HEK293 (cell line): ENCODE data around the gene SYNC.
A peak's percentile ranks its signal among the peaks of the same experiment; 100 is the strongest.

ENCODE experiments used
- KLF16 ChIP-seq: fragments of 450-650 bp; formaldehyde crosslinking; IDR thresholded peaks from 2 replicates; pipeline ENCODE4 v1.5.1; 2017; ENCODE audit warnings: missing biosample characterization, missing genetic modification characterization
- MZF1 ChIP-seq: fragments of 450-650 bp; formaldehyde crosslinking; IDR thresholded peaks from 2 replicates; pipeline ENCODE4 v1.5.1; 2017; ENCODE audit warnings: missing biosample characterization, missing genetic modification characterization, borderline replicate concordance
- SP2 ChIP-seq: fragments of 450-650 bp; formaldehyde crosslinking; IDR thresholded peaks from 2 replicates; pipeline ENCODE4 v1.5.1; 2016; ENCODE audit warnings: missing biosample characterization, missing genetic modification characterization
- YY2 ChIP-seq: fragments of 450-650 bp; formaldehyde crosslinking; IDR thresholded peaks from 2 replicates; pipeline ENCODE4 v1.5.1; 2016; ENCODE audit warnings: missing biosample characterization, missing genetic modification characterization
- ZNF18 ChIP-seq: fragments of 450-650 bp; formaldehyde crosslinking; IDR thresholded peaks from 2 replicates; pipeline ENCODE4 v1.5.1; 2016; ENCODE audit warnings: missing biosample characterization, missing genetic modification characterization
- ZNF19 ChIP-seq: fragments of 450-650 bp; formaldehyde crosslinking; IDR thresholded peaks from 2 replicates; pipeline ENCODE4; 2016; ENCODE audit warnings: missing biosample characterization, missing genetic modification characterization, low read depth
- ZNF202 ChIP-seq: fragments of 450-650 bp; formaldehyde crosslinking; IDR thresholded peaks from 2 replicates; pipeline ENCODE4 v1.5.1; 2016; ENCODE audit warnings: missing biosample characterization, missing genetic modification characterization, borderline replicate concordance
- ZNF214 ChIP-seq: fragments of 450-650 bp; formaldehyde crosslinking; IDR thresholded peaks from 2 replicates; pipeline ENCODE4 v1.5.1; 2017; ENCODE audit warnings: missing biosample characterization, mild to moderate bottlenecking, missing genetic modification characterization, borderline replicate concordance
- ZNF513 ChIP-seq: fragments of 450-650 bp; IDR thresholded peaks from 2 replicates; pipeline ENCODE4 v1.5.1; 2018; ENCODE audit warnings: missing biosample characterization, missing genetic modification characterization
- ZNF548 ChIP-seq: fragments of 450-650 bp; formaldehyde crosslinking; IDR thresholded peaks from 2 replicates; pipeline ENCODE4 v1.5.1; 2016; ENCODE audit warnings: missing biosample characterization, missing genetic modification characterization
- ZNF660 ChIP-seq: fragments of 450-650 bp; IDR thresholded peaks from 2 replicates; pipeline ENCODE4 v1.5.1; 2018; ENCODE audit warnings: missing biosample characterization, mild to moderate bottlenecking, missing genetic modification characterization
- ZNF791 ChIP-seq: fragments of 450-650 bp; formaldehyde crosslinking; IDR thresholded peaks from 2 replicates; pipeline ENCODE4 v1.5.1; 2016; ENCODE audit warnings: missing biosample characterization, missing genetic modification characterization
- ZSCAN23 ChIP-seq: fragments of 450-650 bp; formaldehyde crosslinking; IDR thresholded peaks from 2 replicates; pipeline ENCODE4 v1.5.1; 2016; ENCODE audit warnings: missing biosample characterization, missing genetic modification characterization
- TF ChIP-seq, protein P1 (sequence below): fragments of 450-650 bp; formaldehyde crosslinking; conservative IDR thresholded peaks from 2 replicates; pipeline ENCODE4 v1.5.1; 2016; ENCODE audit warnings: low read depth, missing biosample characterization, missing genetic modification characterization
- TF ChIP-seq, protein P2 (sequence below): fragments of 450-650 bp; formaldehyde crosslinking; IDR thresholded peaks from 2 replicates; pipeline ENCODE4 v1.5.1; 2017; ENCODE audit warnings: missing biosample characterization, missing genetic modification characterization
- TF ChIP-seq, protein P3 (sequence below): fragments of 450-650 bp; formaldehyde crosslinking; conservative IDR thresholded peaks from 2 replicates; pipeline ENCODE4 v1.5.1; 2016; ENCODE audit warnings: low read depth, missing biosample characterization, missing genetic modification characterization

SYNC gene

GRCh38 chr1:32650248-32650751 is 52.3 kb downstream of the SYNC start, which contains the start of gene ZBTB8OS (continued):
- TF ChIP-seq, protein P1, sequence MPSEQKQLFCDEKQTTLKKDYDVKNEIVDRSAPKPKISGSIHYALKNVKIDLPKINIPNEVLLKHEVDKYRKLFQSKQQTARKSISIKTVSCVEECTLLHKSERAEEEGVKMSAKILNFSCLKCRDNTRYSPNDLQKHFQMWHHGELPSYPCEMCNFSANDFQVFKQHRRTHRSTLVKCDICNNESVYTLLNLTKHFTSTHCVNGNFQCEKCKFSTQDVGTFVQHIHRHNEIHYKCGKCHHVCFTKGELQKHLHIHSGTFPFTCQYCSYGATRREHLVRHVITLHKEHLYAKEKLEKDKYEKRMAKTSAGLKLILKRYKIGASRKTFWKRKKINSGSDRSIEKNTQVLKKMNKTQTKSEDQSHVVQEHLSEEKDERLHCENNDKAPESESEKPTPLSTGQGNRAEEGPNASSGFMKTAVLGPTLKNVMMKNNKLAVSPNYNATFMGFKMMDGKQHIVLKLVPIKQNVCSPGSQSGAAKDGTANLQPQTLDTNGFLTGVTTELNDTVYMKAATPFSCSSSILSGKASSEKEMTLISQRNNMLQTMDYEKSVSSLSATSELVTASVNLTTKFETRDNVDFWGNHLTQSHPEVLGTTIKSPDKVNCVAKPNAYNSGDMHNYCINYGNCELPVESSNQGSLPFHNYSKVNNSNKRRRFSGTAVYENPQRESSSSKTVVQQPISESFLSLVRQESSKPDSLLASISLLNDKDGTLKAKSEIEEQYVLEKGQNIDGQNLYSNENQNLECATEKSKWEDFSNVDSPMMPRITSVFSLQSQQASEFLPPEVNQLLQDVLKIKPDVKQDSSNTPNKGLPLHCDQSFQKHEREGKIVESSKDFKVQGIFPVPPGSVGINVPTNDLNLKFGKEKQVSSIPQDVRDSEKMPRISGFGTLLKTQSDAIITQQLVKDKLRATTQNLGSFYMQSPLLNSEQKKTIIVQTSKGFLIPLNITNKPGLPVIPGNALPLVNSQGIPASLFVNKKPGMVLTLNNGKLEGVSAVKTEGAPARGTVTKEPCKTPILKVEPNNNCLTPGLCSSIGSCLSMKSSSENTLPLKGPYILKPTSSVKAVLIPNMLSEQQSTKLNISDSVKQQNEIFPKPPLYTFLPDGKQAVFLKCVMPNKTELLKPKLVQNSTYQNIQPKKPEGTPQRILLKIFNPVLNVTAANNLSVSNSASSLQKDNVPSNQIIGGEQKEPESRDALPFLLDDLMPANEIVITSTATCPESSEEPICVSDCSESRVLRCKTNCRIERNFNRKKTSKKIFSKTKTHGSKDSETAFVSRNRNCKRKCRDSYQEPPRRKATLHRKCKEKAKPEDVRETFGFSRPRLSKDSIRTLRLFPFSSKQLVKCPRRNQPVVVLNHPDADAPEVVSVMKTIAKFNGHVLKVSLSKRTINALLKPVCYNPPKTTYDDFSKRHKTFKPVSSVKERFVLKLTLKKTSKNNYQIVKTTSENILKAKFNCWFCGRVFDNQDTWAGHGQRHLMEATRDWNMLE (tag by site-specific recombination), result peak; percentile 58; the same call in 1 of the 2 replicates
- TF ChIP-seq KLF16 (tag by site-specific recombination) (no peak), ZNF513 (tag by site-specific recombination) (peak; percentile 71), ZNF791 (tag by site-specific recombination) (no peak), ZNF548 (tag by site-specific recombination) (no peak), ZNF19 (no peak), ZNF202 (tag by site-specific recombination) (no peak), ZSCAN23 (no peak), ZNF214 (tag by site-specific recombination) (no peak), YY2 (peak; percentile 33; the same call in 1 of the 2 replicates), MZF1 (tag by site-specific recombination) (0 out of 2 replicates have a peak, but pooled peaks have one; percentile 27), ZNF660 (tag by site-specific recombination) (0 out of 2 replicates have a peak, but pooled peaks have one; percentile 25), ZNF18 (tag by site-specific recombination) (peak; percentile 99), SP2 (peak; percentile 55)
- TF ChIP-seq, protein P2, sequence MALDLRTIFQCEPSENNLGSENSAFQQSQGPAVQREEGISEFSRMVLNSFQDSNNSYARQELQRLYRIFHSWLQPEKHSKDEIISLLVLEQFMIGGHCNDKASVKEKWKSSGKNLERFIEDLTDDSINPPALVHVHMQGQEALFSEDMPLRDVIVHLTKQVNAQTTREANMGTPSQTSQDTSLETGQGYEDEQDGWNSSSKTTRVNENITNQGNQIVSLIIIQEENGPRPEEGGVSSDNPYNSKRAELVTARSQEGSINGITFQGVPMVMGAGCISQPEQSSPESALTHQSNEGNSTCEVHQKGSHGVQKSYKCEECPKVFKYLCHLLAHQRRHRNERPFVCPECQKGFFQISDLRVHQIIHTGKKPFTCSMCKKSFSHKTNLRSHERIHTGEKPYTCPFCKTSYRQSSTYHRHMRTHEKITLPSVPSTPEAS (tag by site-specific recombination), result peak; percentile 91
- TF ChIP-seq, protein P3, sequence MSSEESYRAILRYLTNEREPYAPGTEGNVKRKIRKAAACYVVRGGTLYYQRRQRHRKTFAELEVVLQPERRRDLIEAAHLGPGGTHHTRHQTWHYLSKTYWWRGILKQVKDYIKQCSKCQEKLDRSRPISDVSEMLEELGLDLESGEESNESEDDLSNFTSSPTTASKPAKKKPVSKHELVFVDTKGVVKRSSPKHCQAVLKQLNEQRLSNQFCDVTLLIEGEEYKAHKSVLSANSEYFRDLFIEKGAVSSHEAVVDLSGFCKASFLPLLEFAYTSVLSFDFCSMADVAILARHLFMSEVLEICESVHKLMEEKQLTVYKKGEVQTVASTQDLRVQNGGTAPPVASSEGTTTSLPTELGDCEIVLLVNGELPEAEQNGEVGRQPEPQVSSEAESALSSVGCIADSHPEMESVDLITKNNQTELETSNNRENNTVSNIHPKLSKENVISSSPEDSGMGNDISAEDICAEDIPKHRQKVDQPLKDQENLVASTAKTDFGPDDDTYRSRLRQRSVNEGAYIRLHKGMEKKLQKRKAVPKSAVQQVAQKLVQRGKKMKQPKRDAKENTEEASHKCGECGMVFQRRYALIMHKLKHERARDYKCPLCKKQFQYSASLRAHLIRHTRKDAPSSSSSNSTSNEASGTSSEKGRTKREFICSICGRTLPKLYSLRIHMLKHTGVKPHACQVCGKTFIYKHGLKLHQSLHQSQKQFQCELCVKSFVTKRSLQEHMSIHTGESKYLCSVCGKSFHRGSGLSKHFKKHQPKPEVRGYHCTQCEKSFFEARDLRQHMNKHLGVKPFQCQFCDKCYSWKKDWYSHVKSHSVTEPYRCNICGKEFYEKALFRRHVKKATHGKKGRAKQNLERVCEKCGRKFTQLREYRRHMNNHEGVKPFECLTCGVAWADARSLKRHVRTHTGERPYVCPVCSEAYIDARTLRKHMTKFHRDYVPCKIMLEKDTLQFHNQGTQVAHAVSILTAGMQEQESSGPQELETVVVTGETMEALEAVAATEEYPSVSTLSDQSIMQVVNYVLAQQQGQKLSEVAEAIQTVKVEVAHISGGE, result peak; percentile 96
